OCI-LY7 (cell line): Measurements from ENCODE around the gene CD300LF.

Source experiments
- CTCF ChIP-seq: fragments of 200-600 bp; sonication (generic); conservative IDR thresholded peaks from 2 replicates; pipeline ENCODE4 v1.5.1; 2014; ENCODE audit warnings: mild to moderate bottlenecking, antibody characterized with exemption, low read length, moderate library complexity, mixed read lengths
- EZH2phosphoT487 ChIP-seq: fragments of 200-600 bp; sonication (generic); IDR thresholded peaks from 2 replicates; pipeline ENCODE4 v1.6.1; 2018; ENCODE audit warnings: low read depth, borderline replicate concordance, mild to moderate bottlenecking, mixed run types, antibody characterized with exemption, low read length, moderate library complexity, mixed read lengths

- TF ChIP-seq CTCF (no peak), EZH2phosphoT487 (no peak)
These were observed 37.3 kb upstream of the CD300LF start for GRCh38 chr17:74750039-74750326.
